ENCODE results near the gene CPLX3. TPM values are rescaled to one million over a fixed set of nuclear protein-coding genes. Genes with fewer than 3 reads are reported as not detected.

CPLX3 gene
- polyA plus RNA-seq, 1 experiment = not detected

DNA sequence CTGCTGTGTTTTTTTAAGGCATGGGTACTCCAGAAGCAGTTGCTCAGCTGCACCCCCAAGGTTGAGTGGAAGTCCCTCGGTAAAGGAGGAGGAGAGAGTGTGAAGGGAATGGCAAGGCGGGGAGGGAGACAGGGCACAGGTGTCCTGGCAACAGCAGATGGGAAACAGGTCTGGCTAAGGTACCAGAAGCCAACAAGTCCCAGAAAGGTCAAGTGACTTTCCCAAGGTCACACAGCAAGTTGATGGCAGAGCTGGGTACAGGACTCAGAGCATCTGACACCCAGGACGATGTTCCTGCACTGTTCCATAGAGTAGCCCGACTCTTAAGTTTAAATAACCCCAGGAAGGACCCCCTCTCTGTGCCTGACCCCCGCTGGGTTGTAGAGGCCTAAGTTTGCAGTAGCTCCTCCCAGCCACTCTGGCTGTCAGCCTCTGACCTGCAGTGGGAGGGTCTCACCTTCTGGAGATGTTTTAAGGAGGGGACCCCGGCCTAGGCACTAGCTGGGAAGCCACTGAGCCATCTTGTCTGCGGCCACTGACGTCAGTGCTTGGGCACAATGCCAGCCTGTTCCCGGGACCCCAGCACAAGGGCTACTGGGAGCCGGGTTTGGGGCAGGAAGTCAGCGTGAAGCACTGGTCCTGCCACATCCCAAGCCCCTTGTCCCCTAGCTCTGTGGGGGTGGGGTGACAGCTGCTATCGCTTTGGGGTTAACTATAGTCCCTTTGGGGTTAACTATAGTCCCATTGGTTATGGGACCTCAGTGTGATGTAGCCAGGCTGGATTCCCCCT, 34.0 kb upstream of the CPLX3 start:
- ChIA-PET POLR2A (interaction anchor here (0.6 kb wide), 1 partner anchor 209 kb away, joined by 10 read pairs; no protein-coding TSS in a partner anchor), CTCF (interaction anchor here (0.9 to 4.0 kb wide), 9 partner anchors 8 to 161 kb away, joined by 3 to 21 read pairs (median 6); no protein-coding TSS in a partner anchor)
- Histone ChIP-seq H3K4me3 (ENCODE audit: low read depth, low read length) (no peak overlapping the region), H3K27me3 (ENCODE audit: control insufficient read depth, insufficient read depth, low read length) (no peaks in the 10 kb centered on the region), H3K9me3 (ENCODE audit: control insufficient read depth, insufficient read depth, low read length) (no peaks in the 10 kb centered on the region), H3K27ac (ENCODE audit: low read depth, low read length) (peak overlapping the region; percentile 2)
- TF ChIP-seq, protein P1, sequence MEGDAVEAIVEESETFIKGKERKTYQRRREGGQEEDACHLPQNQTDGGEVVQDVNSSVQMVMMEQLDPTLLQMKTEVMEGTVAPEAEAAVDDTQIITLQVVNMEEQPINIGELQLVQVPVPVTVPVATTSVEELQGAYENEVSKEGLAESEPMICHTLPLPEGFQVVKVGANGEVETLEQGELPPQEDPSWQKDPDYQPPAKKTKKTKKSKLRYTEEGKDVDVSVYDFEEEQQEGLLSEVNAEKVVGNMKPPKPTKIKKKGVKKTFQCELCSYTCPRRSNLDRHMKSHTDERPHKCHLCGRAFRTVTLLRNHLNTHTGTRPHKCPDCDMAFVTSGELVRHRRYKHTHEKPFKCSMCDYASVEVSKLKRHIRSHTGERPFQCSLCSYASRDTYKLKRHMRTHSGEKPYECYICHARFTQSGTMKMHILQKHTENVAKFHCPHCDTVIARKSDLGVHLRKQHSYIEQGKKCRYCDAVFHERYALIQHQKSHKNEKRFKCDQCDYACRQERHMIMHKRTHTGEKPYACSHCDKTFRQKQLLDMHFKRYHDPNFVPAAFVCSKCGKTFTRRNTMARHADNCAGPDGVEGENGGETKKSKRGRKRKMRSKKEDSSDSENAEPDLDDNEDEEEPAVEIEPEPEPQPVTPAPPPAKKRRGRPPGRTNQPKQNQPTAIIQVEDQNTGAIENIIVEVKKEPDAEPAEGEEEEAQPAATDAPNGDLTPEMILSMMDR (IDR thresholded peaks at IDR 0.05; ENCODE audit: low read depth, low read length) = no peak
- no peak for DNase-seq (ENCODE audit: low read depth, low spot score)

DNA sequence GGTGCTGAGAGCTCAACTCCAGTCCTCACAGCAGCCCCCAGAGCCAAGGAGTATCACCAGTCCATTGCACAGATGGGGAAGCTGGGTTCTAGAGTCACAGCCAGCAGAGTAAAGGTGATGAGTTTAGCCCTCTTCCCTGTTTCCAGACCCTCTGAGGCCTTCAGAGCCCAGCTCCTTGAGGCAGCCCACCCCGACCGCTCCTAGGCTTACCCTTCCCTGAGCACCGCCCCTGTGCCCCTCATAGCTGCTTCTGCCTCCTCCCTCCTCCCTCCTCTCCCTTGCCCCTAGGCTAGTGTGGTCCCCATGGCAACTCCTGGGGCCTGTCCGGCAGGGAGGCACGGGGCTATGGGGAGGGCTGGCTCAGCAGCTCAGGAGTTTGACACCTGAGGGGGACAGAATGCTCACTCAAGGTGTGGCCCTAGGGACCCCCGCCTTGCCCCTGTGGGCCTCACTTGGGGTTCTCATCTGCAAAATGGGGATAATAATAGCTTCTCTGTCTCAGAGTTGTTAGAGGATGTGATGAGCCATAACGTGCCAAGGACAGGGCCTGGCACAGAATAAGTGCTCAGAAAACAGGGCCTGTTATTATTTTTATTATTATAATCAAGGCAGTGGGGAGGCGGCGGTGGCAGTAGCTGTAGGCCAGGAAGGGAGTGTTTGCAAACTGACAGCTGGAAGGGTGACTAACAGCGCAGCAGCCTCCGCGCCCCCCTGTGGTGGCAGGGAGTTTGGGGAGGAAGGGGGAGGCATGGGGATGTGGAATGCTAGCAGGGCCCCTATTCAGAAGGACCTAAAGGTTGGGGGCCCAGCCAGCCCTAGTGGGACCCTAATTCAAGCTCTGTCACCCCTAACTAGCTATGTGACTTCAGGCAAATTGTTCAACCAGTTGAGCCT, 33.0 kb upstream of the CPLX3 start:
- ChIA-PET POLR2A (interaction anchor here (1.1 kb wide), 1 partner anchor 10 kb away, joined by 3 read pairs; no protein-coding TSS in a partner anchor), CTCF (interaction anchor here (0.8 to 4.0 kb wide), 10 partner anchors 9 to 162 kb away, joined by 3 to 21 read pairs (median 5); partner anchors contain the start of gene CSK)
- no peak for DNase-seq (ENCODE audit: low read depth, low spot score)
- TF ChIP-seq, protein P1 (IDR thresholded peaks at IDR 0.05; ENCODE audit: low read depth, low read length) = peak; percentile 21; the same call in 1 of the 2 replicates
- Histone ChIP-seq H3K4me3 (ENCODE audit: low read depth, low read length) (no peak overlapping the region), H3K9me3 (ENCODE audit: control insufficient read depth, insufficient read depth, low read length) (no peaks in the 10 kb centered on the region), H3K27ac (ENCODE audit: low read depth, low read length) (no peak overlapping the region), H3K27me3 (ENCODE audit: control insufficient read depth, insufficient read depth, low read length) (no peaks in the 10 kb centered on the region)

DNA sequence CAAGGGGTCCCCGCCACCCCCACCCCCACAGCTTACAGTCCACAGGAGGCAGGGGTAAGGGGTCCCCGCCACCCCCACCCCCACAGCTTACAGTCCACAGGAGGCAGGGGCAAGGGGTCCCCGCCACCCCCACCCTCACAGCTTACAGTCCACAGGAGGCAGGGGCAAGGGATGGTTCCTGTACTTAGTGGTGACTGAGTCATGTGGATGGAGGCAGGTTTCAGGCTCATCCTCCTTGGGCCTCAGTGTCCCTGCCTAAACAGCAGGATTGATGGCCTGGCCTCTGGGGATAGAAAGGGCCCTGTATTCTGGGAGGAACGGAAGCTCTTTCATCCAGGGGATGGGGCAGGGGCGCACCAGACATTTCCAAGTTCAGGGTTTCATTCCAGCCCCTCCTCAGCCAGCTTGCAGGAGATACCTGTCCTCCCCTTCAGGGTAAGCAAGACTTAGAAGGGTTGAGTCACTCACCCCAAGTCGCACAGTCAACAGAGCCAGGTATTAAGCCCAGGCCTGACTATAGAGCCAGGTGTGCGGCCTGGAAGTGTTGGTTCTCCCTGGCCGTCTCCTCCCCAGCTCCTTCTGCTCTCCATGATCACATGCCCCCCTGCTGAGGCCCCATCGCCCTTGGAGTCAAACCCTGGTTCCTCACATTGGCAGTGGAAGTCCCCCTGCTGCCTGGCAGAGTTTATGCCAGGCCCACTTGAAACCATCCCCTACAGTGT, 32.0 kb upstream of the CPLX3 start:
- H3K4me3 ChIP-seq (ENCODE audit: low read depth, low read length) = no peak overlapping the region
- TF ChIP-seq, protein P1 (IDR thresholded peaks at IDR 0.05; ENCODE audit: low read depth, low read length) = no peak
- no peak overlapping the region for H3K27ac ChIP-seq (ENCODE audit: low read depth, low read length)
- no peak for DNase-seq (ENCODE audit: low read depth, low spot score)
- CTCF ChIA-PET = interaction anchor here (0.9 to 4.0 kb wide), 5 partner anchors 12 to 107 kb away, joined by 3 to 21 read pairs (median 4); partner anchors contain the start of gene CSK
- POLR2A ChIA-PET = interaction anchor here (1.1 kb wide), 1 partner anchor 11 kb away, joined by 3 read pairs; no protein-coding TSS in a partner anchor
- no peaks in the 10 kb centered on the region for H3K9me3 ChIP-seq (ENCODE audit: control insufficient read depth, insufficient read depth, low read length)
- H3K27me3 ChIP-seq (ENCODE audit: control insufficient read depth, insufficient read depth, low read length) = no peaks in the 10 kb centered on the region

DNA sequence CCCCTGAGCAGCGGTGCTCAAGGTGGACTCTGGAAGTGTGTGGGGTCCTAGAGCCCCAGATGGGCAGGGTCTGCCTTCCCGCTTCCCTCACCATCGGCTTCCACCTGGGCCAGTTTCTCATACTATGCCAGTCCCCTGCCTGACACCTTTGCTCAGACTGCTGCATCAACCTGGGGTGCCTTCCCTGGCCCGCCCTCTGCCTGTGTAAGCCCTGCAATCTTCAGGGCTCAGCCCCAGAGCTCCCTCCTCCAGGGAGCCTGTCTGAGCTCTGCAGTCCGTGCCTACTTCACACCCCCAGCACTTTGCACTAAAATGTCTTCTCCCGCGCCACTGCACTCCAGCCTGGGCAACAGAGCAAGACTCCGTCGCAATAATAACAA, 31.5 kb upstream of the CPLX3 start:
- no peak for DNase-seq (ENCODE audit: low read depth, low spot score)

More for the DNA sequence above, 31.5 kb upstream of the CPLX3 start:
- ChIA-PET CTCF (interaction anchor here (0.9 to 4.0 kb wide), 2 partner anchors 24 to 26 kb away, joined by 3 to 21 read pairs; no protein-coding TSS in a partner anchor), POLR2A (no interaction called here)
- Histone ChIP-seq H3K9me3 (ENCODE audit: control insufficient read depth, insufficient read depth, low read length) (no peaks in the 10 kb centered on the region), H3K4me3 (ENCODE audit: low read depth, low read length) (no peak overlapping the region), H3K27ac (ENCODE audit: low read depth, low read length) (no peak overlapping the region), H3K27me3 (ENCODE audit: control insufficient read depth, insufficient read depth, low read length) (no peaks in the 10 kb centered on the region)
- TF ChIP-seq, protein P1 (IDR thresholded peaks at IDR 0.05; ENCODE audit: low read depth, low read length) = no peak

All from AG04450 (cell line).